Measurements from ENCODE around the gene CEBPA. TPM values are rescaled to one million over a fixed set of nuclear protein-coding genes. Genes with fewer than 3 reads are reported as not detected.

CEBPA gene
- total and polyA plus RNA-seq, 2 experiments from 2014 or later: 0.50 to 2.6 TPM

- no peak overlapping the region for H3K4me2 ChIP-seq
- no peaks in the 10 kb centered on the region for H3K9me2 ChIP-seq (ENCODE audit: insufficient read depth)
- H3K27me3 ChIP-seq (ENCODE audit: insufficient read depth): no peaks in the 10 kb centered on the region
- no peak for ATAC-seq
- no peak overlapping the region for H2AFZ ChIP-seq
- peaks cover 7% of the 10 kb centered on the region for H3K27me3 Mint-ChIP-seq (ENCODE audit: insufficient read depth, low read depth, poor library complexity)
- no peak overlapping the region for H3K4me3 Mint-ChIP-seq
- no peak overlapping the region for H3K27ac ChIP-seq (ENCODE audit: low read depth)
- DNase-seq (ENCODE audit: low spot score): no peak
- H3K4me1 ChIP-seq (ENCODE audit: insufficient read depth): no peaks in the 10 kb centered on the region
- no peaks in the 10 kb centered on the region for H3K9me3 Mint-ChIP-seq
- no peaks in the 10 kb centered on the region for H3K36me3 ChIP-seq (ENCODE audit: insufficient read depth)
- no peaks in the 10 kb centered on the region for H4K20me1 ChIP-seq (replicated peaks; ENCODE audit: insufficient read depth)
- H3K4me1 Mint-ChIP-seq: peaks cover 13% of the 10 kb centered on the region
- no peaks in the 10 kb centered on the region for H3F3A ChIP-seq (replicated peaks; ENCODE audit: low read depth)
- H3K79me2 ChIP-seq (replicated peaks; ENCODE audit: insufficient read depth): no peaks in the 10 kb centered on the region
- no peak overlapping the region for H3K4me3 ChIP-seq
- no peak overlapping the region for H3K27ac Mint-ChIP-seq
- TF ChIP-seq JUNB (IDR thresholded peaks at IDR 0.05; ENCODE audit: unreplicated experiment) (no peak), ETS1 (IDR thresholded peaks at IDR 0.05) (no peak), ZNF331 (CRISPR knock-in tag; IDR thresholded peaks at IDR 0.05; ENCODE audit: low read depth) (no peak), POLR2AphosphoS5 (IDR thresholded peaks at IDR 0.05; ENCODE audit: low read depth) (no peak), ZNF114 (CRISPR knock-in tag; IDR thresholded peaks at IDR 0.05) (no peak), EZH2 (IDR thresholded peaks at IDR 0.05; ENCODE audit: low read depth, unreplicated experiment) (no peak), ZNF462 (CRISPR knock-in tag; IDR thresholded peaks at IDR 0.05) (no peak), NANOG (IDR thresholded peaks at IDR 0.05; ENCODE audit: borderline replicate concordance) (no peak), REST (IDR thresholded peaks at IDR 0.05; ENCODE audit: unreplicated experiment) (no peak), STAT1 (IDR thresholded peaks at IDR 0.05; ENCODE audit: unreplicated experiment) (no peak), CREB1 (CRISPR knock-in tag; IDR thresholded peaks at IDR 0.05; ENCODE audit: low read depth) (no peak), CTCF (conservative IDR thresholded peaks at IDR 0.05; ENCODE audit: low read depth in 2 of 2) (no peak), EZH2phosphoT487 (IDR thresholded peaks at IDR 0.05; ENCODE audit: unreplicated experiment) (no peak)
- no peaks in the 10 kb centered on the region for H3K36me3 Mint-ChIP-seq (ENCODE audit: low read depth)
These were observed 31.6 kb downstream of the CEBPA start for GRCh38 chr19:33270769-33271168.

Measured in GM23338 (cell line).